Transverse colon (tissue), 3 donors: Measurements from ENCODE around the gene TMEM174.

Experiments
- CTCF ChIP-seq, 5 experiments: fragments of 200-600 bp in 3 of 5; fragments of 450-650 bp in 2 of 5; sonication (generic) in 3 of 5; IDR thresholded peaks; 1 replicate in 2 of 5; 2 replicates in 3 of 5; pipeline ENCODE4 v1.5.1; 2016 to 2017; ENCODE audit warnings: antibody characterized with exemption in 5 of 5, inconsistent platforms in 3 of 5, mild to moderate bottlenecking in 2 of 5, moderate library complexity in 1 of 5
- EP300 ChIP-seq: sonication (generic); formaldehyde crosslinking; IDR thresholded peaks from one replicate; pipeline ENCODE4 v1.6.1; 2017; ENCODE audit warnings: antibody characterized with exemption, low read depth

GRCh38 chr5:73199671-73200070, 26.7 kb downstream of the TMEM174 start:
- TF ChIP-seq CTCF (IDR thresholded peaks at IDR 0.05): no peak
- no peak for TF ChIP-seq EP300
